ENCODE data around the gene CMSS1. TPM values are rescaled to one million over a fixed set of nuclear protein-coding genes. Genes with fewer than 3 reads are reported as not detected.
A peak's percentile ranks its signal among the peaks of the same experiment; 100 is the strongest.

CMSS1 gene
- total RNA-seq, 1 experiment from 2014 or later: 98.6 TPM

GRCh38 chr3:99809565-99809964 lies 8.1 kb upstream of the CMSS1 start:
- Histone ChIP-seq H3K36me3 (ENCODE audit: insufficient read depth, low read length, poor library complexity, severe bottlenecking) (no peaks in the 10 kb centered on the region), H3K27ac (ENCODE audit: low read depth, low read length, poor library complexity, severe bottlenecking) (no peak overlapping the region), H3K9me3 (ENCODE audit: low read depth, low read length, poor library complexity, severe bottlenecking) (peaks cover 9% of the 10 kb centered on the region), H3K4me1 (ENCODE audit: insufficient read depth, low read length, poor library complexity, severe bottlenecking) (no peaks in the 10 kb centered on the region), H3K27me3 (replicated peaks; ENCODE audit: insufficient read depth, low read depth, low read length, poor library complexity) (no peaks in the 10 kb centered on the region), H3K4me3 (ENCODE audit: low read depth, low read length, poor library complexity, severe bottlenecking) (no peak overlapping the region)
- ChIA-PET CTCF (interaction anchor here (1.0 to 1.2 kb wide), 2 partner anchors 8 to 20 kb away, joined by 3 to 4 read pairs; partner anchors contain the start of gene CMSS1), POLR2A (ENCODE audit: low non-redundant PET) (no interaction called here)
- DNase-seq (ENCODE audit: low spot score): no peak
- BruUV-seq (replicated peaks): no TSS peak
- TF ChIP-seq CTCF (conservative IDR thresholded peaks at IDR 0.05; ENCODE audit: low read depth, low read length) (no peak), EZH2 (IDR thresholded peaks at IDR 0.05; ENCODE audit: borderline replicate concordance, low read depth, low read length, poor library complexity, severe bottlenecking) (no peak)
- intact Hi-C loops (cut with micrococcal nuclease; ENCODE audit: unreplicated experiment): loop anchor here (5.0 kb wide), 1 partner anchor 162 kb away; no protein-coding TSS in a partner anchor

DNA sequence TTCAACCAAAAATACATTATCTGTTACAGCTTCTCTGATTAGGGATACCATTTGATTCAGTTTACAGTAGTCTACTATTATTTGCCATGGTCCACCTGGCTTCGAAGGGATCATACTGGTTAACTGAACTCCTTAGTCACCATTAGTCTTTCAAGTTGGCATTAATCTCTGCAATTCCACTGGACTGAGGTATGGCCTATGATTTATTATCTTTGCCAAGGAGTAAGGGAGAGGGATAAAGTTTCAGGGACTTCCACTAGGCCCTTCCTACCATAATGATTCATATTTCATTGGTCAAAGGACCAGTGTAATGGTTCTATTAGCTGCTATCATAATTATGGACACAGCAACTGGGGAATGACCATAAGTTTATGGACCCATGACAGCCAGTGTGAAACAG lies 7.3 kb upstream of the CMSS1 start:
- Histone ChIP-seq H3K27me3 (replicated peaks; ENCODE audit: insufficient read depth, low read depth, low read length, poor library complexity) (no peaks in the 10 kb centered on the region), H3K36me3 (ENCODE audit: insufficient read depth, low read length, poor library complexity, severe bottlenecking) (no peaks in the 10 kb centered on the region), H3K4me3 (ENCODE audit: low read depth, low read length, poor library complexity, severe bottlenecking) (no peak overlapping the region), H3K4me1 (ENCODE audit: insufficient read depth, low read length, poor library complexity, severe bottlenecking) (no peaks in the 10 kb centered on the region), H3K27ac (ENCODE audit: low read depth, low read length, poor library complexity, severe bottlenecking) (no peak overlapping the region), H3K9me3 (ENCODE audit: low read depth, low read length, poor library complexity, severe bottlenecking) (peaks cover under 1% of the 10 kb centered on the region)
- BruUV-seq (replicated peaks): no TSS peak
- intact Hi-C loops (cut with micrococcal nuclease; ENCODE audit: unreplicated experiment): no loop called here
- POLR2A ChIA-PET (ENCODE audit: low non-redundant PET): no interaction called here
- CTCF ChIA-PET: no interaction called here
- no peak for TF ChIP-seq EZH2 (IDR thresholded peaks at IDR 0.05; ENCODE audit: borderline replicate concordance, low read depth, low read length, poor library complexity, severe bottlenecking)
- TF ChIP-seq CTCF (conservative IDR thresholded peaks at IDR 0.05; ENCODE audit: low read depth, low read length): no peak
- no peak for DNase-seq (ENCODE audit: low spot score)

- H3K4me1 ChIP-seq (ENCODE audit: insufficient read depth, low read length, poor library complexity, severe bottlenecking): peaks cover 11% of the 10 kb centered on the region
- peak overlapping the region; percentile 67 for H3K4me3 ChIP-seq (ENCODE audit: low read depth, low read length, poor library complexity, severe bottlenecking)
- TF ChIP-seq EZH2 (IDR thresholded peaks at IDR 0.05; ENCODE audit: borderline replicate concordance, low read depth, low read length, poor library complexity, severe bottlenecking) (no peak), CTCF (conservative IDR thresholded peaks at IDR 0.05; ENCODE audit: low read depth, low read length) (no peak)
- TSS peak; percentile 91 for BruUV-seq (replicated peaks)
- H3K27ac ChIP-seq (ENCODE audit: low read depth, low read length, poor library complexity, severe bottlenecking): peak overlapping the region; percentile 97
- intact Hi-C loops (cut with micrococcal nuclease; ENCODE audit: unreplicated experiment): no loop called here
- H3K27me3 ChIP-seq (replicated peaks; ENCODE audit: insufficient read depth, low read depth, low read length, poor library complexity): no peaks in the 10 kb centered on the region
- ChIA-PET POLR2A (ENCODE audit: low non-redundant PET) (no interaction called here), CTCF (interaction anchor here (0.6 to 1.4 kb wide), 2 partner anchors 8 to 11 kb away, joined by 3 to 5 read pairs; no protein-coding TSS in a partner anchor)
- no peaks in the 10 kb centered on the region for H3K9me3 ChIP-seq (ENCODE audit: low read depth, low read length, poor library complexity, severe bottlenecking)
- H3K36me3 ChIP-seq (ENCODE audit: insufficient read depth, low read length, poor library complexity, severe bottlenecking): no peaks in the 10 kb centered on the region
- peak; percentile 54 for DNase-seq (ENCODE audit: low spot score)
Observed at GRCh38 chr3:99817047-99817436, 620 bp upstream of the CMSS1 start.

Measured in A673 (cell line).